ENCODE results near the gene AVL9. TPM values are rescaled to one million over a fixed set of nuclear protein-coding genes. Genes with fewer than 3 reads are reported as not detected.
"Not testable (repeated sequence)": the region's sequence is repeated elsewhere in the genome, so short reads cannot be mapped to it uniquely, and the experiment has no call there.

AVL9 gene
- total and polyA plus RNA-seq, 2 donors (not counting 1 experiment from before 2014, with no cell fraction given): 15.4 to 48.0 TPM

- Histone ChIP-seq H3K4me3 (ENCODE audit: control extremely low read depth in 1 of 5, extremely low read depth in 1 of 5, insufficient read depth in 1 of 5, low read depth in 2 of 5, low read length in 4 of 5) (no peak overlapping the region), H3K4me1 (ENCODE audit: control insufficient read depth in 2 of 2, insufficient read depth in 2 of 2, low read length in 2 of 2) (no peaks in the 10 kb centered on the region), H3K27me3 (replicated peaks in 1 of 4; ENCODE audit: control extremely low read depth in 1 of 4, control insufficient read depth in 3 of 4, insufficient read depth in 4 of 4, low read length in 3 of 4) (no peaks in the 10 kb centered on the region), H3K4me2 (replicated peaks; ENCODE audit: low read depth, low read length, poor library complexity, severe bottlenecking) (no peak overlapping the region), H3K79me2 (ENCODE audit: control insufficient read depth, insufficient read depth, low read length) (no peaks in the 10 kb centered on the region), H3K9me3 (ENCODE audit: control extremely low read depth in 1 of 3, control insufficient read depth in 2 of 3, insufficient read depth in 1 of 3, low read length in 2 of 3) (no peaks in the 10 kb centered on the region), H3K36me3 (replicated peaks in 1 of 2; ENCODE audit: control extremely low read depth in 1 of 2, control insufficient read depth in 1 of 2, extremely low read depth in 1 of 2, insufficient read depth in 2 of 2, low read length in 1 of 2) (no peaks in the 10 kb centered on the region), H3K9ac (ENCODE audit: low read length) (no peak overlapping the region), H4K20me1 (ENCODE audit: control insufficient read depth, insufficient read depth, low read length, poor library complexity, severe bottlenecking) (no peaks in the 10 kb centered on the region), H2AFZ (ENCODE audit: insufficient read depth, low read depth, low read length, poor library complexity, severe bottlenecking) (no peak overlapping the region), H3K27ac (ENCODE audit: low read length in 2 of 2) (no peak overlapping the region)
- no peak for DNase-seq
- H3K27me3 Mint-ChIP-seq: no peaks in the 10 kb centered on the region
- POLR2A ChIA-PET: no interaction called here
- peaks cover 3% of the 10 kb centered on the region for H3K9me3 Mint-ChIP-seq (ENCODE audit: insufficient read depth)
- WGBS (ENCODE audit: insufficient coverage): 50% methylated on average over 2 of the region's 3 CpGs
- no peaks in the 10 kb centered on the region for H3K4me1 Mint-ChIP-seq
- no peak for ATAC-seq (ENCODE audit: low read depth)
- no peak overlapping the region for H3K27ac Mint-ChIP-seq
- CTCF ChIA-PET: no interaction called here
- no peak overlapping the region for H3K4me3 Mint-ChIP-seq
- TF ChIP-seq CTCF (IDR thresholded peaks at IDR 0.05): no peak
- intact Hi-C loops (cut with micrococcal nuclease): no loop called here
Observed at GRCh38 chr7:32631021-32631420, 135.7 kb downstream of the AVL9 start.

GRCh38 chr7:32631590-32632497 lies 136.6 kb downstream of the AVL9 start:
- H3K4me3 ChIP-seq (ENCODE audit: control extremely low read depth in 1 of 5, extremely low read depth in 1 of 5, insufficient read depth in 1 of 5, low read depth in 2 of 5, low read length in 4 of 5); H3K4me3 Mint-ChIP-seq; H3K27ac Mint-ChIP-seq; ATAC-seq (ENCODE audit: low read depth); H2AFZ ChIP-seq (ENCODE audit: insufficient read depth, low read depth, low read length, poor library complexity, severe bottlenecking); H3K36me3 ChIP-seq (replicated peaks in 1 of 2; ENCODE audit: control extremely low read depth in 1 of 2, control insufficient read depth in 1 of 2, extremely low read depth in 1 of 2, insufficient read depth in 2 of 2, low read length in 1 of 2); CTCF ChIA-PET; H3K27ac ChIP-seq (ENCODE audit: low read length in 2 of 2); POLR2A ChIA-PET; H3K4me1 ChIP-seq (ENCODE audit: control insufficient read depth in 2 of 2, insufficient read depth in 2 of 2, low read length in 2 of 2); H3K4me2 ChIP-seq (replicated peaks; ENCODE audit: low read depth, low read length, poor library complexity, severe bottlenecking); H3K9me3 ChIP-seq (ENCODE audit: control extremely low read depth in 1 of 3, control insufficient read depth in 2 of 3, insufficient read depth in 1 of 3, low read length in 2 of 3); H3K9ac ChIP-seq (ENCODE audit: low read length); H4K20me1 ChIP-seq (ENCODE audit: control insufficient read depth, insufficient read depth, low read length, poor library complexity, severe bottlenecking); H3K9me3 Mint-ChIP-seq (ENCODE audit: insufficient read depth); intact Hi-C loops (cut with micrococcal nuclease); H3K79me2 ChIP-seq (ENCODE audit: control insufficient read depth, insufficient read depth, low read length); H3K4me1 Mint-ChIP-seq; H3K27me3 ChIP-seq (replicated peaks in 1 of 4; ENCODE audit: control extremely low read depth in 1 of 4, control insufficient read depth in 3 of 4, insufficient read depth in 4 of 4, low read length in 3 of 4); DNase-seq; H3K27me3 Mint-ChIP-seq: not testable (repeated sequence)
- WGBS (ENCODE audit: insufficient coverage): no CpG with 5 or more reads among the region's 5 CpGs

GRCh38 chr7:32633446-32633845 lies 138.2 kb downstream of the AVL9 start:
- H2AFZ ChIP-seq (ENCODE audit: insufficient read depth, low read depth, low read length, poor library complexity, severe bottlenecking); DNase-seq; POLR2A ChIA-PET; H3K9ac ChIP-seq (ENCODE audit: low read length); H3K36me3 ChIP-seq (replicated peaks in 1 of 2; ENCODE audit: control extremely low read depth in 1 of 2, control insufficient read depth in 1 of 2, extremely low read depth in 1 of 2, insufficient read depth in 2 of 2, low read length in 1 of 2); H3K9me3 Mint-ChIP-seq (ENCODE audit: insufficient read depth); H4K20me1 ChIP-seq (ENCODE audit: control insufficient read depth, insufficient read depth, low read length, poor library complexity, severe bottlenecking); H3K27ac Mint-ChIP-seq; H3K9me3 ChIP-seq (ENCODE audit: control extremely low read depth in 1 of 3, control insufficient read depth in 2 of 3, insufficient read depth in 1 of 3, low read length in 2 of 3); H3K27ac ChIP-seq (ENCODE audit: low read length in 2 of 2); CTCF ChIA-PET; intact Hi-C loops (cut with micrococcal nuclease); H3K4me2 ChIP-seq (replicated peaks; ENCODE audit: low read depth, low read length, poor library complexity, severe bottlenecking); ATAC-seq (ENCODE audit: low read depth); H3K27me3 ChIP-seq (replicated peaks in 1 of 4; ENCODE audit: control extremely low read depth in 1 of 4, control insufficient read depth in 3 of 4, insufficient read depth in 4 of 4, low read length in 3 of 4); H3K79me2 ChIP-seq (ENCODE audit: control insufficient read depth, insufficient read depth, low read length); H3K4me3 Mint-ChIP-seq; H3K4me3 ChIP-seq (ENCODE audit: control extremely low read depth in 1 of 5, extremely low read depth in 1 of 5, insufficient read depth in 1 of 5, low read depth in 2 of 5, low read length in 4 of 5); H3K27me3 Mint-ChIP-seq: not testable (repeated sequence)
- peaks cover 18% of the 10 kb centered on the region for H3K4me1 Mint-ChIP-seq
- peaks cover 9 to 15% of the 10 kb centered on the region in 2 donors for H3K4me1 ChIP-seq (ENCODE audit: control insufficient read depth in 2 of 2, insufficient read depth in 2 of 2, low read length in 2 of 2)
- no CpG with 5 or more reads among the region's 1 CpG for WGBS (ENCODE audit: insufficient coverage)
